GM12878 (cell line): ENCODE data around the gene WDR17. TPM values are rescaled to one million over a fixed set of nuclear protein-coding genes. Genes with fewer than 3 reads are reported as not detected.

ENCODE experiments used
- ATAC-seq: fragments of 200-7000 bp; cut with Tn5 transposase; 3 replicates; pipeline ENCODE4 v1.9.1; 2020; ENCODE audit warnings: mild to moderate bottlenecking, moderate library complexity
- BruUV-seq: library from RNA; stranded (reverse); fragments of 400-500 nt; replicated peaks from 2 replicates; lab custom pipeline; 2021; lab: Mats Ljungman, UMichigan
- CTCF ChIA-PET: fragments of 300-600 bp; sonication (Branson Sonifier 250); formaldehyde crosslinking; extraction: SDS; loops from one replicate; lab custom pipeline; 2021; ENCODE audit warnings: inconsistent platforms; lab: Yijun Ruan, JAX
- POLR2A ChIA-PET: fragments of 350-600 bp; formaldehyde crosslinking; extraction: SDS; loops from one replicate; lab custom pipeline; 2021; ENCODE audit warnings: inconsistent platforms; lab: Charles Lee
- RAD21 ChIA-PET: fragments of 300-600 bp; sonication (Branson Sonifier 250); formaldehyde crosslinking; loops from one replicate; lab custom pipeline; 2023; ENCODE audit warnings: antibody characterized with exemption; ENCODE audit not compliant: unreplicated experiment; lab: Charles Lee
- SMC1A ChIA-PET: fragments of 300-600 bp; sonication (Branson Sonifier 250); formaldehyde crosslinking; loops from one replicate; lab custom pipeline; 2023; ENCODE audit not compliant: unreplicated experiment, uncharacterized antibody; lab: Charles Lee
- DNase-seq: peaks from one replicate; pipeline ENCODE4 v3.0.0-alpha.2; 2011; ENCODE audit warnings: low read depth, low spot score
- FAIRE-seq: peaks from 3 replicates; lab custom pipeline; 2011; peaks lifted over from hg19 to GRCh38; lab: Jason Lieb, UNC
- H2AFZ ChIP-seq: 2 replicates; pipeline ENCODE4 v1.6.0; 2011; ENCODE audit warnings: low read depth, low read length, control low read depth; ENCODE audit not compliant: control insufficient read depth
- H3K27ac ChIP-seq: 2 replicates; pipeline ENCODE4 v1.5.1; 2011; ENCODE audit warnings: control low read depth; ENCODE audit not compliant: control insufficient read depth, insufficient read depth
- H3K27me3 ChIP-seq, 2 experiments: replicated peaks in 1 of 2; 2 replicates each; pipeline versions ENCODE4 v1.6.0 to v1.6.1; 2011; ENCODE audit warnings: low read length in 1 of 2; ENCODE audit not compliant: control insufficient read depth in 2 of 2, insufficient read depth in 2 of 2
- H3K36me3 ChIP-seq, 2 experiments: 2 replicates each; pipeline ENCODE4 v1.5.1; 2011; ENCODE audit warnings: low read length in 1 of 2; ENCODE audit not compliant: control insufficient read depth in 2 of 2, insufficient read depth in 2 of 2
- H3K4me1 ChIP-seq: 2 replicates; pipeline ENCODE4 v1.6.1; 2011; ENCODE audit warnings: mild to moderate bottlenecking, low read length, moderate library complexity, mixed read lengths; ENCODE audit not compliant: control insufficient read depth, insufficient read depth
- H3K4me2 ChIP-seq: 2 replicates; pipeline ENCODE4 v1.6.0; 2011; ENCODE audit warnings: control low read depth; ENCODE audit not compliant: control insufficient read depth, insufficient read depth
- H3K4me3 ChIP-seq: fragments of 200-600 bp; sonication (generic); 2 replicates; pipeline ENCODE4 v1.5.1; 2016
- H3K79me2 ChIP-seq: 2 replicates; pipeline ENCODE4 v1.6.0; 2011; ENCODE audit warnings: low read length; ENCODE audit not compliant: control insufficient read depth, insufficient read depth
- H3K9ac ChIP-seq: 2 replicates; pipeline ENCODE4 v1.8.0; 2011; ENCODE audit warnings: low read length, control low read depth, mixed read lengths; ENCODE audit not compliant: control insufficient read depth, insufficient read depth
- H3K9me3 ChIP-seq: replicated peaks from 3 replicates; pipeline ENCODE4 v1.5.1; 2011; ENCODE audit warnings: mild to moderate bottlenecking, low read length; ENCODE audit not compliant: control insufficient read depth, insufficient read depth
- H4K20me1 ChIP-seq: 2 replicates; pipeline ENCODE4 v1.6.0; 2011; ENCODE audit not compliant: control insufficient read depth, insufficient read depth
- ATF7 ChIP-seq: fragments of 450-650 bp; IDR thresholded peaks from 2 replicates; pipeline ENCODE4 v1.6.1; 2016; ENCODE audit warnings: low read depth, mild to moderate bottlenecking
- BMI1 ChIP-seq: fragments of 450-650 bp; IDR thresholded peaks from 2 replicates; pipeline ENCODE4 v1.6.1; 2016; ENCODE audit warnings: mild to moderate bottlenecking, moderate library complexity, borderline replicate concordance
- EP300 ChIP-seq, 2 experiments: fragments of 150-350 bp in 1 of 2; IDR thresholded peaks; 2 replicates each; pipeline ENCODE4 v1.6.1; 2011 to 2012; ENCODE audit warnings: low read depth in 2 of 2, low read length in 2 of 2, borderline replicate concordance in 1 of 2, improper control_type of control experiment in 1 of 2, inconsistent platforms in 1 of 2; ENCODE audit not compliant: control insufficient read depth in 1 of 2
- NBN ChIP-seq: fragments of 450-650 bp; IDR thresholded peaks from 2 replicates; pipeline ENCODE4 v1.6.1; 2016
- NFIC ChIP-seq: IDR thresholded peaks from 2 replicates; pipeline ENCODE4 v1.6.1; 2012; ENCODE audit warnings: low read depth, mild to moderate bottlenecking, inconsistent platforms, low read length, moderate library complexity
- RAD21 ChIP-seq: IDR thresholded peaks from 2 replicates; pipeline ENCODE4 v1.6.1; 2011; ENCODE audit warnings: mild to moderate bottlenecking, low read depth, low read length, moderate library complexity; ENCODE audit not compliant: insufficient read depth
- RFX5 ChIP-seq: IDR thresholded peaks from 2 replicates; pipeline ENCODE4 v1.6.1; 2011; ENCODE audit warnings: low read depth, low read length, improper control_type of control experiment
- SRF ChIP-seq, 2 experiments: IDR thresholded peaks; 2 replicates each; pipeline ENCODE4 v1.6.1; 2011; ENCODE audit warnings: low read depth in 2 of 2, low read length in 2 of 2, mild to moderate bottlenecking in 1 of 2, moderate library complexity in 1 of 2
- TCF3 ChIP-seq: IDR thresholded peaks from 2 replicates; pipeline ENCODE4 v1.6.1; 2012; ENCODE audit warnings: low read depth, mild to moderate bottlenecking, low read length, borderline replicate concordance; ENCODE audit not compliant: insufficient read depth
- WGBS: methylation state at CpG from one replicate; pipeline ENCODE4 v1.1.6; 2016; ENCODE audit warnings: low lambda C conversion rate; ENCODE audit not compliant: insufficient replicate concordance, insufficient coverage; ENCODE audit errors: missing lambda C conversion rate; 5-methylcytosine and 5-hydroxymethylcytosine counted together
- in situ Hi-C: fragments of 300-500 bp; cut with MboI; formaldehyde crosslinking; loops from 9 replicates; pipeline ENCODE4 v1.14.3; 2018; ENCODE audit warnings: mixed read lengths
- intact Hi-C: fragments of 100-400 bp; cut with micrococcal nuclease; formaldehyde crosslinking; loops from one replicate; pipeline ENCODE4 v1.14.2; 2022; ENCODE audit not compliant: unreplicated experiment
- polyA plus RNA-seq, 11 experiments: library from polyadenylated mRNA; depleted of rRNA in 4 of 11; unstranded in 6 of 11; stranded (reverse) in 5 of 11; fragments of >200 nt; fragmentation: Nextera tagmentation in 4 of 11; fragmentation: Illumina TruSeq in 1 of 11; extraction: Ambion mirVana in 4 of 11; extraction: Trizol in 1 of 11; gene quantifications; 1 replicate in 1 of 11; 2 replicates in 10 of 11; pipeline versions ENCODE4 v1.2.1 to v1.2.3, GENCODE V29; 2011 to 2016; ENCODE audit warnings: inconsistent platforms in 2 of 11, missing spikeins in 2 of 11, low read depth in 1 of 11
- total RNA-seq, 4 experiments: library from RNA; depleted of rRNA in 3 of 4; stranded (reverse); fragments of >200 nt in 3 of 4; fragmentation: Illumina TruSeq in 1 of 4; extraction: Trizol in 1 of 4; gene quantifications; 2 replicates each; pipeline versions ENCODE4 v1.2.1 to v1.2.3, GENCODE V29; 2013 to 2021
- TF ChIP-seq, protein P1 (sequence below): fragments of 450-650 bp; formaldehyde crosslinking; IDR thresholded peaks from 2 replicates; pipeline ENCODE4 v1.4.0; 2022; ENCODE audit warnings: mild to moderate bottlenecking, moderate library complexity
- TF ChIP-seq, protein P2 (sequence below): fragments of 450-650 bp; IDR thresholded peaks from 2 replicates; pipeline ENCODE4 v1.6.1; 2016; ENCODE audit warnings: mild to moderate bottlenecking, moderate library complexity, borderline replicate concordance
- TF ChIP-seq, protein P3 (sequence below): fragments of 450-650 bp; IDR thresholded peaks from 2 replicates; pipeline ENCODE4 v1.6.1; 2017; ENCODE audit warnings: mild to moderate bottlenecking, moderate library complexity

The WDR17 gene
- total and polyA plus RNA-seq, 10 of the 15 experiments (the other 5 are each of a cell fraction or from before 2014, with no cell fraction given), result 0.43 to 3.8 (median 2.8) TPM

DNA sequence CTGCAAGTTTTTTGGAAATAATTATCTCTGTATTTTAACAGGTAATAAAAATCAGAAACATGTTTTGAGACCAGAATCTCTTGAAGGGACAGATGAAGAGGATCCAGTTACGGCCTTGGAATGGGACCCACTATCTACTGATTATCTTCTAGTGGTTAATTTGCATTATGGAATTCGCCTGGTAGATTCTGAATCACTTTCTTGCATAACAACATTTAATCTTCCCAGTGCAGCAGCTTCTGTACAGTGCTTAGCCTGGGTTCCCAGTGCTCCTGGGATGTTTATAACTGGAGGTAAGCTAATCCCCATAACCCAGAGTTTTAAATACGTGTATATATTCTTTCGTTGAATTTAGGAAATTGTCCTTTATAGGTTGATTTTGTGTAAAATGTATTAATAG lies 59.4 kb downstream of the WDR17 start:
- Histone ChIP-seq H3K4me2 (no peak overlapping the region), H3K4me3 (no peak overlapping the region), H3K9ac (no peak overlapping the region), H3K4me1 (peaks cover 7% of the 10 kb centered on the region), H3K9me3 (no peaks in the 10 kb centered on the region), H3K36me3 (no peaks in the 10 kb centered on the region), H2AFZ (no peak overlapping the region), H4K20me1 (no peaks in the 10 kb centered on the region), H3K79me2 (no peaks in the 10 kb centered on the region), H3K27ac (no peak overlapping the region), H3K27me3 (no peaks in the 10 kb centered on the region)
- SMC1A ChIA-PET, result interaction anchor here (0.8 to 1.4 kb wide), 5 partner anchors 9 to 33 kb away, joined by 3 to 5 read pairs (median 4); no protein-coding TSS in a partner anchor
- WGBS, result 94% methylated on average over 4 of the region's 4 CpGs
- DNase-seq (no peak), FAIRE-seq (no peak), ATAC-seq (no peak)
- POLR2A ChIA-PET, result no interaction called here
- CTCF ChIA-PET, result interaction anchor here (0.5 to 2.5 kb wide), 7 partner anchors 8 to 216 kb away, joined by 3 to 10 read pairs (median 4); no protein-coding TSS in a partner anchor
- no TSS peak for BruUV-seq
- in situ Hi-C loops (no loop called here), intact Hi-C loops (loop anchor here (2.0 kb wide), 1 partner anchor 178 kb away; no protein-coding TSS in a partner anchor)
- TF ChIP-seq RAD21, result no peak
- TF ChIP-seq, protein P1, sequence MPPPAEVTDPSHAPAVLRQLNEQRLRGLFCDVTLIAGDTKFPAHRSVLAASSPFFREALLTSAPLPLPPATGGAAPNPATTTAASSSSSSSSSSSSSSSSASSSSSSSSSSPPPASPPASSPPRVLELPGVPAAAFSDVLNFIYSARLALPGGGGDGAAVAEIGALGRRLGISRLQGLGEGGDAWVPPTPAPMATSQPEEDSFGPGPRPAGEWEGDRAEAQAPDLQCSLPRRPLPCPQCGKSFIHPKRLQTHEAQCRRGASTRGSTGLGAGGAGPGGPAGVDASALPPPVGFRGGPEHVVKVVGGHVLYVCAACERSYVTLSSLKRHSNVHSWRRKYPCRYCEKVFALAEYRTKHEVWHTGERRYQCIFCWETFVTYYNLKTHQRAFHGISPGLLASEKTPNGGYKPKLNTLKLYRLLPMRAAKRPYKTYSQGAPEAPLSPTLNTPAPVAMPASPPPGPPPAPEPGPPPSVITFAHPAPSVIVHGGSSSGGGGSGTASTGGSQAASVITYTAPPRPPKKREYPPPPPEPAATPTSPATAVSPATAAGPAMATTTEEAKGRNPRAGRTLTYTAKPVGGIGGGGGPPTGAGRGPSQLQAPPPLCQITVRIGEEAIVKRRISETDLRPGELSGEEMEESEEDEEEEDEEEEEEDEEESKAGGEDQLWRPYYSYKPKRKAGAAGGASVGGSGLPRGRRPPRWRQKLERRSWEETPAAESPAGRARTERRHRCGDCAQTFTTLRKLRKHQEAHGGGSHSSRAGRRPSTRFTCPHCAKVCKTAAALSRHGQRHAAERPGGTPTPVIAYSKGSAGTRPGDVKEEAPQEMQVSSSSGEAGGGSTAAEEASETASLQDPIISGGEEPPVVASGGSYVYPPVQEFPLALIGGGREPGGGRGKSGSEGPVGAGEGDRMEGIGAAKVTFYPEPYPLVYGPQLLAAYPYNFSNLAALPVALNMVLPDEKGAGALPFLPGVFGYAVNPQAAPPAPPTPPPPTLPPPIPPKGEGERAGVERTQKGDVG (CRISPR knock-in tag), result no peak
- no peak for TF ChIP-seq SRF (IDR thresholded peaks at IDR 0.05; ENCODE audit: low read depth in 2 of 2, low read length in 2 of 2)
- TF ChIP-seq, protein P2, sequence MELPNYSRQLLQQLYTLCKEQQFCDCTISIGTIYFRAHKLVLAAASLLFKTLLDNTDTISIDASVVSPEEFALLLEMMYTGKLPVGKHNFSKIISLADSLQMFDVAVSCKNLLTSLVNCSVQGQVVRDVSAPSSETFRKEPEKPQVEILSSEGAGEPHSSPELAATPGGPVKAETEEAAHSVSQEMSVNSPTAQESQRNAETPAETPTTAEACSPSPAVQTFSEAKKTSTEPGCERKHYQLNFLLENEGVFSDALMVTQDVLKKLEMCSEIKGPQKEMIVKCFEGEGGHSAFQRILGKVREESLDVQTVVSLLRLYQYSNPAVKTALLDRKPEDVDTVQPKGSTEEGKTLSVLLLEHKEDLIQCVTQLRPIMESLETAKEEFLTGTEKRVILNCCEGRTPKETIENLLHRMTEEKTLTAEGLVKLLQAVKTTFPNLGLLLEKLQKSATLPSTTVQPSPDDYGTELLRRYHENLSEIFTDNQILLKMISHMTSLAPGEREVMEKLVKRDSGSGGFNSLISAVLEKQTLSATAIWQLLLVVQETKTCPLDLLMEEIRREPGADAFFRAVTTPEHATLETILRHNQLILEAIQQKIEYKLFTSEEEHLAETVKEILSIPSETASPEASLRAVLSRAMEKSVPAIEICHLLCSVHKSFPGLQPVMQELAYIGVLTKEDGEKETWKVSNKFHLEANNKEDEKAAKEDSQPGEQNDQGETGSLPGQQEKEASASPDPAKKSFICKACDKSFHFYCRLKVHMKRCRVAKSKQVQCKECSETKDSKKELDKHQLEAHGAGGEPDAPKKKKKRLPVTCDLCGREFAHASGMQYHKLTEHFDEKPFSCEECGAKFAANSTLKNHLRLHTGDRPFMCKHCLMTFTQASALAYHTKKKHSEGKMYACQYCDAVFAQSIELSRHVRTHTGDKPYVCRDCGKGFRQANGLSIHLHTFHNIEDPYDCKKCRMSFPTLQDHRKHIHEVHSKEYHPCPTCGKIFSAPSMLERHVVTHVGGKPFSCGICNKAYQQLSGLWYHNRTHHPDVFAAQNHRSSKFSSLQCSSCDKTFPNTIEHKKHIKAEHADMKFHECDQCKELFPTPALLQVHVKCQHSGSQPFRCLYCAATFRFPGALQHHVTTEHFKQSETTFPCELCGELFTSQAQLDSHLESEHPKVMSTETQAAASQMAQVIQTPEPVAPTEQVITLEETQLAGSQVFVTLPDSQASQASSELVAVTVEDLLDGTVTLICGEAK, result no peak
- TF ChIP-seq, protein P3, sequence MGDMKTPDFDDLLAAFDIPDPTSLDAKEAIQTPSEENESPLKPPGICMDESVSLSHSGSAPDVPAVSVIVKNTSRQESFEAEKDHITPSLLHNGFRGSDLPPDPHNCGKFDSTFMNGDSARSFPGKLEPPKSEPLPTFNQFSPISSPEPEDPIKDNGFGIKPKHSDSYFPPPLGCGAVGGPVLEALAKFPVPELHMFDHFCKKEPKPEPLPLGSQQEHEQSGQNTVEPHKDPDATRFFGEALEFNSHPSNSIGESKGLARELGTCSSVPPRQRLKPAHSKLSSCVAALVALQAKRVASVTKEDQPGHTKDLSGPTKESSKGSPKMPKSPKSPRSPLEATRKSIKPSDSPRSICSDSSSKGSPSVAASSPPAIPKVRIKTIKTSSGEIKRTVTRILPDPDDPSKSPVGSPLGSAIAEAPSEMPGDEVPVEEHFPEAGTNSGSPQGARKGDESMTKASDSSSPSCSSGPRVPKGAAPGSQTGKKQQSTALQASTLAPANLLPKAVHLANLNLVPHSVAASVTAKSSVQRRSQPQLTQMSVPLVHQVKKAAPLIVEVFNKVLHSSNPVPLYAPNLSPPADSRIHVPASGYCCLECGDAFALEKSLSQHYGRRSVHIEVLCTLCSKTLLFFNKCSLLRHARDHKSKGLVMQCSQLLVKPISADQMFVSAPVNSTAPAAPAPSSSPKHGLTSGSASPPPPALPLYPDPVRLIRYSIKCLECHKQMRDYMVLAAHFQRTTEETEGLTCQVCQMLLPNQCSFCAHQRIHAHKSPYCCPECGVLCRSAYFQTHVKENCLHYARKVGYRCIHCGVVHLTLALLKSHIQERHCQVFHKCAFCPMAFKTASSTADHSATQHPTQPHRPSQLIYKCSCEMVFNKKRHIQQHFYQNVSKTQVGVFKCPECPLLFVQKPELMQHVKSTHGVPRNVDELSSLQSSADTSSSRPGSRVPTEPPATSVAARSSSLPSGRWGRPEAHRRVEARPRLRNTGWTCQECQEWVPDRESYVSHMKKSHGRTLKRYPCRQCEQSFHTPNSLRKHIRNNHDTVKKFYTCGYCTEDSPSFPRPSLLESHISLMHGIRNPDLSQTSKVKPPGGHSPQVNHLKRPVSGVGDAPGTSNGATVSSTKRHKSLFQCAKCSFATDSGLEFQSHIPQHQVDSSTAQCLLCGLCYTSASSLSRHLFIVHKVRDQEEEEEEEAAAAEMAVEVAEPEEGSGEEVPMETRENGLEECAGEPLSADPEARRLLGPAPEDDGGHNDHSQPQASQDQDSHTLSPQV, result no peak
- TF ChIP-seq EP300 (IDR thresholded peaks at IDR 0.05; ENCODE audit: borderline replicate concordance in 1 of 2, control insufficient read depth in 1 of 2, low read depth in 2 of 2, low read length in 2 of 2), result no peak
- no peak for TF ChIP-seq RFX5
- TF ChIP-seq NBN, result no peak
- TF ChIP-seq NFIC, result no peak
- TF ChIP-seq TCF3, result no peak
- TF ChIP-seq BMI1, result no peak
- no peak for TF ChIP-seq ATF7
- TF ChIP-seq, all 136 proteins: peak for 0
- RAD21 ChIA-PET, result interaction anchor here (0.6 kb wide), 1 partner anchor 122 kb away, joined by 3 read pairs; no protein-coding TSS in a partner anchor
